ENCODE results near the gene NDFIP1. TPM values are rescaled to one million over a fixed set of nuclear protein-coding genes. Genes with fewer than 3 reads are reported as not detected.

The NDFIP1 gene
- total RNA-seq, 1 experiment from 2014 or later = 33.5 TPM

DNA sequence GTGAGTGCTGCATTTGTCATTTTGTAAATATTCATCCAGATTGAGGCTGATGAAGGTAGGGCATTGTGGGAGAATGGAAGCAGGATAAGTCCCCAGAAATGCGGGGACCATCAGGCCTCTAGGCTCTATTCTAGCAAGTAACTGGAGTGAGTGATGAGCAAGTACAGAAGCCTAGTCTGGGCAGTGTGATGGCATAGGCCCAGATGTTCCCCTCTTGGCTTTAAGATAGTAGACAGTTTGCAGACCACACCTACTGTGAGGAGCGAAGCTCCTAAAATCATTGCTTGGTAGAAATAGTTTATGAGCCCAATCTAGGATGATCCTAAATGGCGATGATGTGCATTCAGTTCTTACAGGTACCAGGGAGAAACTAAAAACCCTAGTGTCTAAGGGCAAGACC, 24.3 kb downstream of the NDFIP1 start:
- no peaks in the 10 kb centered on the region for H3K9me3 ChIP-seq (ENCODE audit: low read length)
- intact Hi-C loops (cut with micrococcal nuclease) = no loop called here
- H3F3A ChIP-seq (ENCODE audit: low read length, unreplicated experiment) = no peaks in the 10 kb centered on the region
- no peaks in the 10 kb centered on the region for H4K20me1 ChIP-seq (ENCODE audit: low read length)
- H3K4me3 ChIP-seq (ENCODE audit: low read length) = no peak overlapping the region
- no peaks in the 10 kb centered on the region for H3K27me3 ChIP-seq (ENCODE audit: low read length)
- H3K79me2 ChIP-seq (ENCODE audit: low read length) = peaks cover 33% of the 10 kb centered on the region
- no peak overlapping the region for H2AFZ ChIP-seq (ENCODE audit: low read length)
- H3K27ac ChIP-seq (ENCODE audit: low read length) = no peak overlapping the region
- ChIA-PET CTCF (no interaction called here), POLR2A (ENCODE audit: unreplicated experiment) (no interaction called here)
- TF ChIP-seq, protein P1, sequence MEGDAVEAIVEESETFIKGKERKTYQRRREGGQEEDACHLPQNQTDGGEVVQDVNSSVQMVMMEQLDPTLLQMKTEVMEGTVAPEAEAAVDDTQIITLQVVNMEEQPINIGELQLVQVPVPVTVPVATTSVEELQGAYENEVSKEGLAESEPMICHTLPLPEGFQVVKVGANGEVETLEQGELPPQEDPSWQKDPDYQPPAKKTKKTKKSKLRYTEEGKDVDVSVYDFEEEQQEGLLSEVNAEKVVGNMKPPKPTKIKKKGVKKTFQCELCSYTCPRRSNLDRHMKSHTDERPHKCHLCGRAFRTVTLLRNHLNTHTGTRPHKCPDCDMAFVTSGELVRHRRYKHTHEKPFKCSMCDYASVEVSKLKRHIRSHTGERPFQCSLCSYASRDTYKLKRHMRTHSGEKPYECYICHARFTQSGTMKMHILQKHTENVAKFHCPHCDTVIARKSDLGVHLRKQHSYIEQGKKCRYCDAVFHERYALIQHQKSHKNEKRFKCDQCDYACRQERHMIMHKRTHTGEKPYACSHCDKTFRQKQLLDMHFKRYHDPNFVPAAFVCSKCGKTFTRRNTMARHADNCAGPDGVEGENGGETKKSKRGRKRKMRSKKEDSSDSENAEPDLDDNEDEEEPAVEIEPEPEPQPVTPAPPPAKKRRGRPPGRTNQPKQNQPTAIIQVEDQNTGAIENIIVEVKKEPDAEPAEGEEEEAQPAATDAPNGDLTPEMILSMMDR (conservative IDR thresholded peaks at IDR 0.05; ENCODE audit: low read depth, low read length) = no peak
- TF ChIP-seq EZH2phosphoT487 (IDR thresholded peaks at IDR 0.05; ENCODE audit: borderline replicate concordance, low read length) = no peak
- TF ChIP-seq EZH2 (IDR thresholded peaks at IDR 0.05; ENCODE audit: low read length, unreplicated experiment) = no peak
- H3K36me3 ChIP-seq (ENCODE audit: low read depth, low read length) = peaks cover 14% of the 10 kb centered on the region
- H3K4me1 ChIP-seq (ENCODE audit: insufficient read depth, low read length) = no peaks in the 10 kb centered on the region
- H3K4me2 ChIP-seq (ENCODE audit: low read length) = no peak overlapping the region
- no peaks in the 10 kb centered on the region for H3K9me2 ChIP-seq (replicated peaks; ENCODE audit: low read length)
- no TSS peak for BruUV-seq (replicated peaks)
- ATAC-seq (no peak), DNase-seq (no peak)
- H3K9ac ChIP-seq (ENCODE audit: low read length) = no peak overlapping the region

DNA sequence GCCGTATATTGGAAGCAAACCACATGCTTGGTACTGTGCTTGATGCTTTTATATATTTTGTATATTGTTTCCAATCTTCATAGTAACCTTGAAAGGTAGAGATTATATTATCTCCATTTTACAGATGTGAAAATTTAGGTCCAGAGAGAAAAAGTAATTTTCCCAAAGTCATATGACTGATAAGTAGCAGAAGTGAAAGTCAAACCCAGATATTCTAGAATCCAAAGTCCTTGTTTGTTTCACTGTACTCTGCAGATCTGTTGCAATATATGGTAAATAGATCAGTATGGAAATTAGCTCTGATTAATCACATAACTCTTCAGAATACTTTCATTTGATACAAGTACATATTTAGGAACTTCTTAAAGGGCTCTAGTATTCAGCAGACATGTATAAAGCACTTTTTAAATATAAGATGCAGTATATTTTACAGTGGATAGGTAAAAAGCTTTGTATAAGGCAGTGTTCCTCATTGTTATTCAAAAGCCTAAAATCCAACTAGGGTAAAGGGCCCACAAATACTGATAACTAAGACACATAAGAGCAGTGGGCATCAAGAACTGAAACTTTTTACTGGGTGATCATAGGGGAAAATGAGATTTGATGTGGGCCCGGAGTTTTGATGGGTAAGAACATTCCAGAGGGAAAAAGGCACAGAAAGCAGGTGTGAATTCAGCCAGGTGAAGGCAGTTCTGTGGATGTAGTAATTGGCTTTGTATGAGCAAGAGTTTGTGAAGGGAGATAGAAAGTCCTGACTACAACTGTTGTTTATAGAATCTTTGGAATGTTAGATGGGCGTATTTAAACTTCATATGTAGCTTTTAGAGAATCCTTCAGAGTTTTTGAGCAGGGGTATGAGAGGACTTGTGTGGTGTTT, 25.0 kb downstream of the NDFIP1 start:
- Histone ChIP-seq H3K9ac (ENCODE audit: low read length) (no peak overlapping the region), H3K9me3 (ENCODE audit: low read length) (no peaks in the 10 kb centered on the region), H2AFZ (ENCODE audit: low read length) (no peak overlapping the region), H3K36me3 (ENCODE audit: low read depth, low read length) (peaks cover 16% of the 10 kb centered on the region), H3F3A (ENCODE audit: low read length, unreplicated experiment) (no peaks in the 10 kb centered on the region), H4K20me1 (ENCODE audit: low read length) (no peaks in the 10 kb centered on the region), H3K4me3 (ENCODE audit: low read length) (no peak overlapping the region), H3K27ac (ENCODE audit: low read length) (no peak overlapping the region), H3K9me2 (replicated peaks; ENCODE audit: low read length) (no peaks in the 10 kb centered on the region), H3K79me2 (ENCODE audit: low read length) (peaks cover 27% of the 10 kb centered on the region), H3K4me1 (ENCODE audit: insufficient read depth, low read length) (no peaks in the 10 kb centered on the region), H3K27me3 (ENCODE audit: low read length) (no peaks in the 10 kb centered on the region), H3K4me2 (ENCODE audit: low read length) (no peak overlapping the region)
- ChIA-PET POLR2A (ENCODE audit: unreplicated experiment) (no interaction called here), CTCF (no interaction called here)
- intact Hi-C loops (cut with micrococcal nuclease) = no loop called here
- no TSS peak for BruUV-seq (replicated peaks)
- TF ChIP-seq EZH2 (IDR thresholded peaks at IDR 0.05; ENCODE audit: low read length, unreplicated experiment) (no peak), EZH2phosphoT487 (IDR thresholded peaks at IDR 0.05; ENCODE audit: borderline replicate concordance, low read length) (no peak)
- TF ChIP-seq, protein P1 (conservative IDR thresholded peaks at IDR 0.05; ENCODE audit: low read depth, low read length) = no peak
- ATAC-seq (no peak), DNase-seq (no peak)

DNA sequence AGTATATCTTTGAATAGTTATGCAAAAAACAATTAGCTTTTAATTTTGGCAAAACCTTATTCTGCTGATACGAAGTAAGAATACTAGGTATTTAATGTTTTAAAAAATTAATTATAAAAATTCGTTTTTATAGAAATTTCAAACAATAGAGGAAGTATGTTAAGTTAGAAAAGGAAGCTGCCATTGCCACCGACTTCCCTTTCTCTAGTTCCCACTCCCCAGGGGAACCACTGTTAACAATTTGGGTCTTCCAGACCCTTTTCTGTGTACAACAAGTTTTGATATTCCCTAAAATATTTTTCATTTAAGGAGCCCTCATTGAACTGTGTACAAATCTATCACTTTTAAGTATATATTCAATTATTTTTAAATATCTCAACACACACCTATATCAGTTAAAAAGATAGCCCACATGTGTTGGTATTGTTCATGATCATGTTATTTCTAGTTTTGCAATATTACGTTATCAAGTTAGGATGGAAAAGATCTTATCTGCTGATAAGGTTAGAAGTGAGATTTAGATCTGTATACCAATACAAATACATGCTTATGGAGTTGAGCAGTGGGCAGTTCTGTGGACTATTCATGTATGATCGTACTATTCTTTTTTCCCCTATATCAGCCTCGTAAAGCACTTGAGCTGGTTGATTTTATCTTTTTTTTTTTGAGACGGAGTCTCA, 25.9 kb downstream of the NDFIP1 start:
- H3K9ac ChIP-seq (ENCODE audit: low read length) = no peak overlapping the region
- intact Hi-C loops (cut with micrococcal nuclease) = no loop called here
- CTCF ChIA-PET = no interaction called here

More for the DNA sequence above, 25.9 kb downstream of the NDFIP1 start:
- no peak overlapping the region for H3K27ac ChIP-seq (ENCODE audit: low read length)
- no peaks in the 10 kb centered on the region for H3K9me2 ChIP-seq (replicated peaks; ENCODE audit: low read length)
- H3K4me2 ChIP-seq (ENCODE audit: low read length) = no peak overlapping the region
- no peaks in the 10 kb centered on the region for H3K9me3 ChIP-seq (ENCODE audit: low read length)
- H3K27me3 ChIP-seq (ENCODE audit: low read length) = no peaks in the 10 kb centered on the region
- H3F3A ChIP-seq (ENCODE audit: low read length, unreplicated experiment) = no peaks in the 10 kb centered on the region
- POLR2A ChIA-PET (ENCODE audit: unreplicated experiment) = no interaction called here
- H2AFZ ChIP-seq (ENCODE audit: low read length) = no peak overlapping the region
- peaks cover 18% of the 10 kb centered on the region for H3K79me2 ChIP-seq (ENCODE audit: low read length)
- TF ChIP-seq EZH2 (IDR thresholded peaks at IDR 0.05; ENCODE audit: low read length, unreplicated experiment) (no peak), EZH2phosphoT487 (IDR thresholded peaks at IDR 0.05; ENCODE audit: borderline replicate concordance, low read length) (no peak)
- TF ChIP-seq, protein P1 (conservative IDR thresholded peaks at IDR 0.05; ENCODE audit: low read depth, low read length) = no peak
- ATAC-seq (no peak), DNase-seq (no peak)
- H3K4me3 ChIP-seq (ENCODE audit: low read length) = no peak overlapping the region
- H3K36me3 ChIP-seq (ENCODE audit: low read depth, low read length) = peaks cover 16% of the 10 kb centered on the region
- H3K4me1 ChIP-seq (ENCODE audit: insufficient read depth, low read length) = no peaks in the 10 kb centered on the region
- H4K20me1 ChIP-seq (ENCODE audit: low read length) = no peaks in the 10 kb centered on the region
- no TSS peak for BruUV-seq (replicated peaks)

All from PC-3 (cell line).